ENCODE data around the gene LDLRAD4. TPM values are rescaled to one million over a fixed set of nuclear protein-coding genes. Genes with fewer than 3 reads are reported as not detected.

Gene LDLRAD4
- total and polyA plus RNA-seq, 9 of the 15 experiments (the other 6 are each of a cell fraction or from before 2014, with no cell fraction given), result 0.01 TPM; not detected in 8

- 15% methylated on average over 4 of the region's 4 CpGs for WGBS (ENCODE audit: insufficient coverage, low coverage, missing lambda C conversion rate)
- H3K4me1 ChIP-seq (replicated peaks in 1 of 2; ENCODE audit: control insufficient read depth in 2 of 2, insufficient read depth in 2 of 2, low read length in 2 of 2), result no peaks in the 10 kb centered on the region
- no peak overlapping the region for H3K4me2 ChIP-seq (ENCODE audit: insufficient read depth, low read length)
- H3K9me3 ChIP-seq (replicated peaks; ENCODE audit: control insufficient read depth, insufficient read depth, low read depth, low read length), result no peaks in the 10 kb centered on the region; the same call in 1 of the 2 replicates
- DNase-seq (ENCODE audit: extremely low read depth in 1 of 4, low spot score in 3 of 4), result no peak
- H3K79me2 ChIP-seq (ENCODE audit: control insufficient read depth, insufficient read depth, low read length), result no peaks in the 10 kb centered on the region
- CTCF ChIA-PET (ENCODE audit: low intra/inter-chr PET ratio), result no interaction called here
- H3K27ac ChIP-seq (ENCODE audit: extremely low read depth, low read depth, low read length), result no peak overlapping the region
- POLR2A ChIA-PET, result no interaction called here
- H3K9me1 ChIP-seq (ENCODE audit: control insufficient read depth, insufficient read depth, low read length), result no peaks in the 10 kb centered on the region
- intact Hi-C loops (cut with micrococcal nuclease), result no loop called here
- no peaks in the 10 kb centered on the region for H3K36me3 ChIP-seq (ENCODE audit: control insufficient read depth, insufficient read depth, low read length)
- BruUV-seq (replicated peaks), result no TSS peak
- TF ChIP-seq KLF6 (CRISPR knock-in tag; IDR thresholded peaks at IDR 0.05; ENCODE audit: borderline replicate concordance) (no peak), IRF2 (CRISPR knock-in tag; IDR thresholded peaks at IDR 0.05) (no peak), ZBTB43 (CRISPR knock-in tag; IDR thresholded peaks at IDR 0.05) (no peak), ZBTB34 (CRISPR knock-in tag; IDR thresholded peaks at IDR 0.05) (no peak), SAFB (IDR thresholded peaks at IDR 0.05; ENCODE audit: borderline replicate concordance, low read depth, low read length) (no peak), ZNF316 (IDR thresholded peaks at IDR 0.05) (no peak), NR0B1 (IDR thresholded peaks at IDR 0.05; ENCODE audit: partially characterized antibody) (no peak), PML (IDR thresholded peaks at IDR 0.05; ENCODE audit: low read length) (no peak), ADNP (tag; IDR thresholded peaks at IDR 0.05) (no peak), FOXK1 (CRISPR knock-in tag; IDR thresholded peaks at IDR 0.05; ENCODE audit: borderline replicate concordance) (no peak), THRAP3 (IDR thresholded peaks at IDR 0.05; ENCODE audit: borderline replicate concordance) (no peak), NRF1 (conservative IDR thresholded peaks at IDR 0.05 in 1 of 2, IDR thresholded peaks at IDR 0.05 in 1 of 2) (no peak), LCOR (CRISPR knock-in tag; IDR thresholded peaks at IDR 0.05) (no peak), ZNF695 (CRISPR knock-in tag; IDR thresholded peaks at IDR 0.05) (no peak), PREB (CRISPR knock-in tag; IDR thresholded peaks at IDR 0.05) (no peak)
- in situ Hi-C loops (cut with MboI), result loop anchor here (10.0 kb wide), 1 partner anchor 1742 kb away; no protein-coding TSS in a partner anchor
- H3K9ac ChIP-seq (ENCODE audit: insufficient read depth in 1 of 2, low read depth in 2 of 2, low read length in 2 of 2), result no peak overlapping the region
- no peak overlapping the region for H3K4me3 ChIP-seq
- FAIRE-seq, result no peak
- no peak overlapping the region for H2AFZ ChIP-seq (ENCODE audit: low read depth, low read length)
- no peaks in the 10 kb centered on the region for H4K20me1 ChIP-seq (replicated peaks; ENCODE audit: control insufficient read depth, insufficient read depth, low read length)
- ATAC-seq, result no peak
- H3K27me3 ChIP-seq (ENCODE audit: control insufficient read depth in 2 of 2, insufficient read depth in 2 of 2, low read length in 2 of 2), result peaks cover 2 to 5% of the 10 kb centered on the region in 2 experiments; a peak in 1 of 5 replicates
These were observed 94.0 kb downstream of the LDLRAD4 start for GRCh38 chr18:13312515-13312914.

All from K562 (cell line).